HEK293 (cell line): Measurements from ENCODE around the gene FAM174B.

ENCODE experiments used
- ZBTB26 ChIP-seq: fragments of 450-650 bp; formaldehyde crosslinking; optimal IDR thresholded peaks from 2 replicates; pipeline ENCODE3; 2016; ENCODE audit warnings: missing biosample characterization, mild to moderate bottlenecking, missing genetic modification characterization
- TF ChIP-seq, protein P1 (sequence below): fragments of 450-650 bp; formaldehyde crosslinking; IDR thresholded peaks from 2 replicates; pipeline ENCODE4 v1.5.1; 2016; ENCODE audit warnings: missing biosample characterization, missing genetic modification characterization
- TF ChIP-seq, protein P2 (sequence below): fragments of 450-650 bp; formaldehyde crosslinking; IDR thresholded peaks from 2 replicates; pipeline ENCODE4 v1.5.1; 2016; ENCODE audit warnings: missing biosample characterization, missing genetic modification characterization

- TF ChIP-seq, protein P1, sequence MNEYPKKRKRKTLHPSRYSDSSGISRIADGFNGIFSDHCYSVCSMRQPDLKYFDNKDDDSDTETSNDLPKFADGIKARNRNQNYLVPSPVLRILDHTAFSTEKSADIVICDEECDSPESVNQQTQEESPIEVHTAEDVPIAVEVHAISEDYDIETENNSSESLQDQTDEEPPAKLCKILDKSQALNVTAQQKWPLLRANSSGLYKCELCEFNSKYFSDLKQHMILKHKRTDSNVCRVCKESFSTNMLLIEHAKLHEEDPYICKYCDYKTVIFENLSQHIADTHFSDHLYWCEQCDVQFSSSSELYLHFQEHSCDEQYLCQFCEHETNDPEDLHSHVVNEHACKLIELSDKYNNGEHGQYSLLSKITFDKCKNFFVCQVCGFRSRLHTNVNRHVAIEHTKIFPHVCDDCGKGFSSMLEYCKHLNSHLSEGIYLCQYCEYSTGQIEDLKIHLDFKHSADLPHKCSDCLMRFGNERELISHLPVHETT (tag by site-specific recombination), result no peak
- TF ChIP-seq, protein P2, sequence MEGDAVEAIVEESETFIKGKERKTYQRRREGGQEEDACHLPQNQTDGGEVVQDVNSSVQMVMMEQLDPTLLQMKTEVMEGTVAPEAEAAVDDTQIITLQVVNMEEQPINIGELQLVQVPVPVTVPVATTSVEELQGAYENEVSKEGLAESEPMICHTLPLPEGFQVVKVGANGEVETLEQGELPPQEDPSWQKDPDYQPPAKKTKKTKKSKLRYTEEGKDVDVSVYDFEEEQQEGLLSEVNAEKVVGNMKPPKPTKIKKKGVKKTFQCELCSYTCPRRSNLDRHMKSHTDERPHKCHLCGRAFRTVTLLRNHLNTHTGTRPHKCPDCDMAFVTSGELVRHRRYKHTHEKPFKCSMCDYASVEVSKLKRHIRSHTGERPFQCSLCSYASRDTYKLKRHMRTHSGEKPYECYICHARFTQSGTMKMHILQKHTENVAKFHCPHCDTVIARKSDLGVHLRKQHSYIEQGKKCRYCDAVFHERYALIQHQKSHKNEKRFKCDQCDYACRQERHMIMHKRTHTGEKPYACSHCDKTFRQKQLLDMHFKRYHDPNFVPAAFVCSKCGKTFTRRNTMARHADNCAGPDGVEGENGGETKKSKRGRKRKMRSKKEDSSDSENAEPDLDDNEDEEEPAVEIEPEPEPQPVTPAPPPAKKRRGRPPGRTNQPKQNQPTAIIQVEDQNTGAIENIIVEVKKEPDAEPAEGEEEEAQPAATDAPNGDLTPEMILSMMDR (tag by site-specific recombination), result no peak
- no peak for TF ChIP-seq ZBTB26 (tag by site-specific recombination)
Observed at GRCh38 chr15:92681141-92681631, 25.6 kb upstream of the FAM174B start.
